ENCODE measurements around the gene TBC1D32.
A peak's percentile ranks its signal among the peaks of the same experiment; 100 is the strongest.
"Not testable (repeated sequence)": the region's sequence is repeated elsewhere in the genome, so short reads cannot be mapped to it uniquely, and the experiment has no call there.

The TBC1D32 gene

GRCh38 chr6:121319603-121320002 lies 14.7 kb downstream of the TBC1D32 start:
- no peaks in the 10 kb centered on the region for H3K27me3 ChIP-seq (ENCODE audit: insufficient read depth, low read length, poor library complexity)
- H3K4me2 ChIP-seq (ENCODE audit: low read length) = no peak overlapping the region
- H2BK5ac ChIP-seq (ENCODE audit: low read length) = no peak overlapping the region
- no peak overlapping the region for H2BK15ac ChIP-seq (replicated peaks; ENCODE audit: low read depth)
- no peak overlapping the region for H3K56ac ChIP-seq (ENCODE audit: low read length)
- no peaks in the 10 kb centered on the region for H3K36me3 ChIP-seq (ENCODE audit: control insufficient read depth, insufficient read depth, low read length)
- H3K79me1 ChIP-seq (ENCODE audit: low read length) = no peaks in the 10 kb centered on the region
- H3K9ac ChIP-seq (ENCODE audit: low read length) = no peak overlapping the region
- H3K4me1 ChIP-seq (ENCODE audit: control insufficient read depth, low read depth, low read length) = no peaks in the 10 kb centered on the region
- no peak overlapping the region for H3K18ac ChIP-seq (ENCODE audit: low read length)
- no CpG with 5 or more reads among the region's 2 CpGs for WGBS (ENCODE audit: extremely low coverage, insufficient coverage, low lambda C conversion rate)
- H2BK120ac ChIP-seq (ENCODE audit: low read depth, low read length) = no peak overlapping the region
- no peak overlapping the region for H3K27ac ChIP-seq (ENCODE audit: low read depth, low read length)
- no peak overlapping the region for H3K4ac ChIP-seq (ENCODE audit: low read depth, low read length)
- no peak overlapping the region for H4K8ac ChIP-seq (ENCODE audit: low read depth, low read length)
- no peaks in the 10 kb centered on the region for H3K79me2 ChIP-seq (ENCODE audit: control insufficient read depth, insufficient read depth, low read length)
- no peak overlapping the region for H2AK5ac ChIP-seq (ENCODE audit: low read length)
- no peak overlapping the region for H4K5ac ChIP-seq (ENCODE audit: low read length)
- DNase-seq = no peak
- no peak overlapping the region for H3K23ac ChIP-seq (ENCODE audit: low read length)
- no peak overlapping the region for H3K4me3 ChIP-seq (ENCODE audit: low read length)

- Histone ChIP-seq H2BK5ac (ENCODE audit: low read length) (no peak overlapping the region), H3K27ac (ENCODE audit: low read depth, low read length) (no peak overlapping the region), H3K79me1 (ENCODE audit: low read length) (no peaks in the 10 kb centered on the region), H3K18ac (ENCODE audit: low read length) (no peak overlapping the region), H2AK5ac (ENCODE audit: low read length) (no peak overlapping the region), H3K4ac (ENCODE audit: low read depth, low read length) (no peak overlapping the region), H3K27me3 (ENCODE audit: insufficient read depth, low read length, poor library complexity) (no peaks in the 10 kb centered on the region), H3K23ac (ENCODE audit: low read length) (no peak overlapping the region), H3K79me2 (ENCODE audit: control insufficient read depth, insufficient read depth, low read length) (no peaks in the 10 kb centered on the region), H3K36me3 (ENCODE audit: control insufficient read depth, insufficient read depth, low read length) (no peaks in the 10 kb centered on the region), H3K9ac (ENCODE audit: low read length) (peak overlapping the region; percentile 12), H2BK120ac (ENCODE audit: low read depth, low read length) (no peak overlapping the region), H3K4me3 (ENCODE audit: low read length) (no peak overlapping the region), H4K5ac (ENCODE audit: low read length) (no peak overlapping the region), H2BK15ac (replicated peaks; ENCODE audit: low read depth) (no peak overlapping the region), H4K8ac (ENCODE audit: low read depth, low read length) (no peak overlapping the region), H3K4me1 (ENCODE audit: control insufficient read depth, low read depth, low read length) (no peaks in the 10 kb centered on the region), H3K56ac (ENCODE audit: low read length) (no peak overlapping the region), H3K4me2 (ENCODE audit: low read length) (no peak overlapping the region)
- no CpG with 5 or more reads among the region's 4 CpGs for WGBS (ENCODE audit: extremely low coverage, insufficient coverage, low lambda C conversion rate)
- peak; percentile 63 for DNase-seq
Observed at GRCh38 chr6:121319112-121319553, 15.1 kb downstream of the TBC1D32 start.

- Histone ChIP-seq H3K56ac (ENCODE audit: low read length) (no peak overlapping the region), H3K79me1 (ENCODE audit: low read length) (no peaks in the 10 kb centered on the region), H2BK120ac (ENCODE audit: low read depth, low read length) (no peak overlapping the region), H2BK15ac (replicated peaks; ENCODE audit: low read depth) (no peak overlapping the region), H3K79me2 (ENCODE audit: control insufficient read depth, insufficient read depth, low read length) (no peaks in the 10 kb centered on the region), H3K36me3 (ENCODE audit: control insufficient read depth, insufficient read depth, low read length) (no peaks in the 10 kb centered on the region), H3K4ac (ENCODE audit: low read depth, low read length) (no peak overlapping the region), H4K5ac (ENCODE audit: low read length) (no peak overlapping the region), H3K18ac (ENCODE audit: low read length) (no peak overlapping the region), H2AK5ac (ENCODE audit: low read length) (no peak overlapping the region), H3K4me2 (ENCODE audit: low read length) (no peak overlapping the region), H3K9ac (ENCODE audit: low read length) (no peak overlapping the region), H3K4me3 (ENCODE audit: low read length) (no peak overlapping the region), H2BK5ac (ENCODE audit: low read length) (no peak overlapping the region), H4K8ac (ENCODE audit: low read depth, low read length) (no peak overlapping the region), H3K4me1 (ENCODE audit: control insufficient read depth, low read depth, low read length) (no peaks in the 10 kb centered on the region), H3K27me3 (ENCODE audit: insufficient read depth, low read length, poor library complexity) (no peaks in the 10 kb centered on the region), H3K27ac (ENCODE audit: low read depth, low read length) (no peak overlapping the region), H3K23ac (ENCODE audit: low read length) (no peak overlapping the region)
- DNase-seq = no peak
- WGBS (ENCODE audit: extremely low coverage, insufficient coverage, low lambda C conversion rate) = no CpG with 5 or more reads among the region's 6 CpGs
Observed at GRCh38 chr6:121314381-121315112, 19.7 kb downstream of the TBC1D32 start.

GRCh38 chr6:121311814-121312213 lies 22.5 kb downstream of the TBC1D32 start:
- not testable (repeated sequence) for H3K27me3 ChIP-seq (ENCODE audit: insufficient read depth, low read length, poor library complexity); H2BK120ac ChIP-seq (ENCODE audit: low read depth, low read length); H3K9ac ChIP-seq (ENCODE audit: low read length); H3K23ac ChIP-seq (ENCODE audit: low read length); H3K36me3 ChIP-seq (ENCODE audit: control insufficient read depth, insufficient read depth, low read length); H3K79me1 ChIP-seq (ENCODE audit: low read length); H3K56ac ChIP-seq (ENCODE audit: low read length); H3K4me3 ChIP-seq (ENCODE audit: low read length); DNase-seq; H2BK15ac ChIP-seq (replicated peaks; ENCODE audit: low read depth); H4K5ac ChIP-seq (ENCODE audit: low read length); H2AK5ac ChIP-seq (ENCODE audit: low read length); H3K18ac ChIP-seq (ENCODE audit: low read length); H2BK5ac ChIP-seq (ENCODE audit: low read length); H3K4me1 ChIP-seq (ENCODE audit: control insufficient read depth, low read depth, low read length); H3K27ac ChIP-seq (ENCODE audit: low read depth, low read length); H4K8ac ChIP-seq (ENCODE audit: low read depth, low read length); H3K4ac ChIP-seq (ENCODE audit: low read depth, low read length); H3K79me2 ChIP-seq (ENCODE audit: control insufficient read depth, insufficient read depth, low read length); H3K4me2 ChIP-seq (ENCODE audit: low read length)
- no CpG with 5 or more reads among the region's 5 CpGs for WGBS (ENCODE audit: extremely low coverage, insufficient coverage, low lambda C conversion rate)

GRCh38 chr6:121310495-121310894 lies 23.8 kb downstream of the TBC1D32 start:
- Histone ChIP-seq H3K4me2 (ENCODE audit: low read length) (no peak overlapping the region), H3K9ac (ENCODE audit: low read length) (no peak overlapping the region), H3K4me3 (ENCODE audit: low read length) (no peak overlapping the region), H4K5ac (ENCODE audit: low read length) (no peak overlapping the region), H3K4ac (ENCODE audit: low read depth, low read length) (no peak overlapping the region), H3K56ac (ENCODE audit: low read length) (no peak overlapping the region), H4K8ac (ENCODE audit: low read depth, low read length) (no peak overlapping the region), H3K27ac (ENCODE audit: low read depth, low read length) (no peak overlapping the region), H2BK5ac (ENCODE audit: low read length) (no peak overlapping the region), H2BK15ac (replicated peaks; ENCODE audit: low read depth) (no peak overlapping the region), H3K27me3 (ENCODE audit: insufficient read depth, low read length, poor library complexity) (no peaks in the 10 kb centered on the region), H3K23ac (ENCODE audit: low read length) (no peak overlapping the region), H2BK120ac (ENCODE audit: low read depth, low read length) (no peak overlapping the region), H3K36me3 (ENCODE audit: control insufficient read depth, insufficient read depth, low read length) (no peaks in the 10 kb centered on the region), H3K79me2 (ENCODE audit: control insufficient read depth, insufficient read depth, low read length) (no peaks in the 10 kb centered on the region), H2AK5ac (ENCODE audit: low read length) (no peak overlapping the region), H3K18ac (ENCODE audit: low read length) (no peak overlapping the region), H3K4me1 (ENCODE audit: control insufficient read depth, low read depth, low read length) (no peaks in the 10 kb centered on the region), H3K79me1 (ENCODE audit: low read length) (no peaks in the 10 kb centered on the region)
- no CpG with 5 or more reads among the region's 1 CpG for WGBS (ENCODE audit: extremely low coverage, insufficient coverage, low lambda C conversion rate)
- DNase-seq = no peak

Data from mesendoderm (in vitro differentiated cells).